Measurements from ENCODE around the gene TMEM252.

- TF ChIP-seq, protein P1, sequence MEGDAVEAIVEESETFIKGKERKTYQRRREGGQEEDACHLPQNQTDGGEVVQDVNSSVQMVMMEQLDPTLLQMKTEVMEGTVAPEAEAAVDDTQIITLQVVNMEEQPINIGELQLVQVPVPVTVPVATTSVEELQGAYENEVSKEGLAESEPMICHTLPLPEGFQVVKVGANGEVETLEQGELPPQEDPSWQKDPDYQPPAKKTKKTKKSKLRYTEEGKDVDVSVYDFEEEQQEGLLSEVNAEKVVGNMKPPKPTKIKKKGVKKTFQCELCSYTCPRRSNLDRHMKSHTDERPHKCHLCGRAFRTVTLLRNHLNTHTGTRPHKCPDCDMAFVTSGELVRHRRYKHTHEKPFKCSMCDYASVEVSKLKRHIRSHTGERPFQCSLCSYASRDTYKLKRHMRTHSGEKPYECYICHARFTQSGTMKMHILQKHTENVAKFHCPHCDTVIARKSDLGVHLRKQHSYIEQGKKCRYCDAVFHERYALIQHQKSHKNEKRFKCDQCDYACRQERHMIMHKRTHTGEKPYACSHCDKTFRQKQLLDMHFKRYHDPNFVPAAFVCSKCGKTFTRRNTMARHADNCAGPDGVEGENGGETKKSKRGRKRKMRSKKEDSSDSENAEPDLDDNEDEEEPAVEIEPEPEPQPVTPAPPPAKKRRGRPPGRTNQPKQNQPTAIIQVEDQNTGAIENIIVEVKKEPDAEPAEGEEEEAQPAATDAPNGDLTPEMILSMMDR (IDR thresholded peaks at IDR 0.05): no peak
- TF ChIP-seq EZH2 (IDR thresholded peaks at IDR 0.05): no peak
These were observed 2.5 kb downstream of the TMEM252 start for GRCh38 chr9:68538200-68538599.

Data from neural progenitor cell (in vitro differentiated cells).